GM12892 (cell line): ENCODE measurements around the gene HPN.

Experiments
- POLR2A ChIP-seq: IDR thresholded peaks from 2 replicates; pipeline ENCODE4 v1.6.1; 2011; ENCODE audit warnings: low read depth, low read length, control low read depth
- POLR2AphosphoS5 ChIP-seq: IDR thresholded peaks from 2 replicates; pipeline ENCODE4 v1.6.1; 2011; ENCODE audit warnings: low read depth, low read length, control low read depth
- TAF1 ChIP-seq: IDR thresholded peaks from 2 replicates; pipeline ENCODE4 v1.6.1; 2011; ENCODE audit warnings: low read depth, mild to moderate bottlenecking, control low read depth, low read length, borderline replicate concordance

DNA sequence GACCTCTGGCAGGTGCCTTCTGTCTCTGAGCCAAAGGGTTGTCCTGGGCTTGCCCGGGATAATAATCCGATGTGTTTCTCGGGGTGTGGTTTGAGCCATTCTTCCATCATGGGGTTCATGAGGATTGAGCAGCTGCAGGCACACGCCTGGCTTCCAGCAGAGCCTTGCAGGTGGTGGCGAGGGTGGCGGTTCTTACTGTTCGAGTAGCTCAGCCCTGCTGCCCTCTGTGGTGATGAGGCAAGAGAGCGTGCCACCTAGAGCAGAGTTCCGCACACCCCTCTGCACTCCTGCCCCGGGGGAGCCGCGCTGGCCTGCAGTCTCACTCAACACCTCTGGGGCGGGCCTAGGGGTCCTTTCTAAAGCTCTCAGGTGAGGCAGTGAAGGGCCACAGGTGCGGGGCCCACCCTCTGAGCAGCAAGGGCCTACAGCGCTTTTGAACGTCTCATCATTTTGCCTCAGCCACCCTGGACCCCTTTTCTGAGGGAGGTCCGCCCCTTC is 7.5 kb upstream of the HPN start:
- no peak for TF ChIP-seq POLR2A
- TF ChIP-seq POLR2AphosphoS5, result no peak
- TF ChIP-seq TAF1, result no peak
